HG02588 (cell line): ENCODE results near the gene LGMN.
"Not testable (repeated sequence)": the region's sequence is repeated elsewhere in the genome, so short reads cannot be mapped to it uniquely, and the experiment has no call there.

Experiments
- ATAC-seq: cut with Tn5 transposase; IDR thresholded peaks from one replicate; pipeline ENCODE4 v1.9.1; 2021; ENCODE audit warnings: mild to moderate bottlenecking, moderate library complexity; ENCODE audit not compliant: unreplicated experiment

LGMN gene

GRCh38 chr14:92763666-92764631 lies 15.5 kb upstream of the LGMN start:
- not testable (repeated sequence) for ATAC-seq

- no peak for ATAC-seq
These were observed 12.0 kb upstream of the LGMN start for GRCh38 chr14:92760524-92760805.

- ATAC-seq = no peak
These were observed 11.5 kb upstream of the LGMN start for GRCh38 chr14:92759679-92760523.

GRCh38 chr14:92759300-92759678 lies 10.9 kb upstream of the LGMN start:
- no peak for ATAC-seq

GRCh38 chr14:92756446-92756845 lies 8.0 kb upstream of the LGMN start:
- no peak for ATAC-seq

GRCh38 chr14:92755495-92755894 lies 7.1 kb upstream of the LGMN start:
- ATAC-seq = no peak

GRCh38 chr14:92754966-92755365 lies 6.5 kb upstream of the LGMN start:
- no peak for ATAC-seq

- ATAC-seq = no peak
These were observed 4.8 kb upstream of the LGMN start for GRCh38 chr14:92753250-92753649.

- no peak for ATAC-seq
These were observed 3.4 kb upstream of the LGMN start for GRCh38 chr14:92751819-92752218.

GRCh38 chr14:92750994-92751400 lies 2.6 kb upstream of the LGMN start:
- no peak for ATAC-seq

- not testable (repeated sequence) for ATAC-seq
These were observed 1.8 kb upstream of the LGMN start for GRCh38 chr14:92750222-92750728.

GRCh38 chr14:92747701-92748258 lies 647 bp downstream of the LGMN start:
- no peak for ATAC-seq

- no peak for ATAC-seq
These were observed 4.2 kb downstream of the LGMN start for GRCh38 chr14:92744198-92744597.

- no peak for ATAC-seq
These were observed 8.0 kb downstream of the LGMN start for GRCh38 chr14:92740440-92740839.

GRCh38 chr14:92737619-92738188 lies 10.7 kb downstream of the LGMN start:
- no peak for ATAC-seq

GRCh38 chr14:92737206-92737605 lies 11.2 kb downstream of the LGMN start:
- ATAC-seq = no peak

GRCh38 chr14:92735344-92735743 lies 13.1 kb downstream of the LGMN start:
- no peak for ATAC-seq

- ATAC-seq = no peak
These were observed 13.8 kb downstream of the LGMN start for GRCh38 chr14:92734618-92735017.

GRCh38 chr14:92733007-92733406 lies 15.4 kb downstream of the LGMN start:
- ATAC-seq = no peak

GRCh38 chr14:92731622-92732115 lies 16.8 kb downstream of the LGMN start:
- ATAC-seq = no peak
